Midbrain (tissue), 1 donor: ENCODE results near the gene OSBPL6.
A peak's percentile ranks its signal among the peaks of the same experiment; 100 is the strongest.

Experiments used
- DNase-seq: peaks from one replicate; lab custom pipeline; 2025; lab: John Stamatoyannopoulos, UW

OSBPL6 gene

GRCh38 chr2:178271629-178272333 lies 77.5 kb downstream of the OSBPL6 start:
- peak; percentile 52 for DNase-seq

- no peak for DNase-seq
Observed at GRCh38 chr2:178273787-178274360, 79.6 kb downstream of the OSBPL6 start.

GRCh38 chr2:178275600-178275999 lies 81.3 kb downstream of the OSBPL6 start:
- peak; percentile 41 for DNase-seq

- DNase-seq: no peak
Observed at GRCh38 chr2:178277741-178278197, 83.5 kb downstream of the OSBPL6 start.

GRCh38 chr2:178279142-178279541 lies 84.8 kb downstream of the OSBPL6 start:
- DNase-seq: no peak

- DNase-seq: no peak
Observed at GRCh38 chr2:178279636-178280035, 85.3 kb downstream of the OSBPL6 start.

GRCh38 chr2:178280244-178280852 lies 86.0 kb downstream of the OSBPL6 start:
- peak; percentile 15 for DNase-seq

GRCh38 chr2:178282075-178282815 lies 87.9 kb downstream of the OSBPL6 start:
- no peak for DNase-seq

GRCh38 chr2:178283341-178283918 lies 89.1 kb downstream of the OSBPL6 start:
- no peak for DNase-seq

- DNase-seq: no peak
Observed at GRCh38 chr2:178284613-178285286, 90.4 kb downstream of the OSBPL6 start.

- DNase-seq: no peak
Observed at GRCh38 chr2:178285287-178285615, 90.9 kb downstream of the OSBPL6 start.

- DNase-seq: no peak
Observed at GRCh38 chr2:178286636-178287035, 92.3 kb downstream of the OSBPL6 start.

- DNase-seq: no peak
Observed at GRCh38 chr2:178287652-178288344, 93.5 kb downstream of the OSBPL6 start.

- no peak for DNase-seq
Observed at GRCh38 chr2:178291703-178292102, 97.4 kb downstream of the OSBPL6 start.

- DNase-seq: no peak
Observed at GRCh38 chr2:178292586-178292985, 98.3 kb downstream of the OSBPL6 start.

- no peak for DNase-seq
Observed at GRCh38 chr2:178295115-178295514, 100.8 kb downstream of the OSBPL6 start.

GRCh38 chr2:178295906-178296305 lies 101.6 kb downstream of the OSBPL6 start:
- no peak for DNase-seq

- DNase-seq: no peak
Observed at GRCh38 chr2:178296394-178297090, 102.2 kb downstream of the OSBPL6 start.

- DNase-seq: no peak
Observed at GRCh38 chr2:178297091-178297411, 102.7 kb downstream of the OSBPL6 start.

- no peak for DNase-seq
Observed at GRCh38 chr2:178298785-178299212, 104.5 kb downstream of the OSBPL6 start.
